ENCODE results near the gene C1orf167. TPM values are rescaled to one million over a fixed set of nuclear protein-coding genes. Genes with fewer than 3 reads are reported as not detected.

The C1orf167 gene
- total and polyA plus RNA-seq, 10 of the 15 experiments (the other 5 are each of a cell fraction or from before 2014, with no cell fraction given) = 0.17 to 0.31 TPM; not detected in 8

- TF ChIP-seq ZNF592 (IDR thresholded peaks at IDR 0.05) = no peak
- TF ChIP-seq CREM (IDR thresholded peaks at IDR 0.05; ENCODE audit: low read depth) = no peak
- no peak for TF ChIP-seq NFYB (IDR thresholded peaks at IDR 0.05; ENCODE audit: insufficient read depth, low read depth, low read length)
- TF ChIP-seq GATAD2B (conservative IDR thresholded peaks at IDR 0.05; ENCODE audit: low read depth) = no peak
- TF ChIP-seq POLR2AphosphoS5 (IDR thresholded peaks at IDR 0.05; ENCODE audit: low read length) = no peak
- no peak for TF ChIP-seq SP1 (IDR thresholded peaks at IDR 0.05; ENCODE audit: low read depth, low read length)
- no peak for TF ChIP-seq E4F1 (IDR thresholded peaks at IDR 0.05; ENCODE audit: borderline replicate concordance, partially characterized antibody)
- no peak for TF ChIP-seq SPI1 (IDR thresholded peaks at IDR 0.05; ENCODE audit: borderline replicate concordance, insufficient read depth, low read depth, low read length)
- no peak for TF ChIP-seq ZBED1 (IDR thresholded peaks at IDR 0.05; ENCODE audit: borderline replicate concordance)
- TF ChIP-seq ZSCAN29 (IDR thresholded peaks at IDR 0.05) = no peak
These were observed 42.0 kb upstream of the C1orf167 start (continued) for GRCh38 chr1:11720033-11720376.
